SIG-M5 (cell line): ENCODE results near the gene RFNG.

Experiments used
- DNase-seq: peaks from one replicate; lab custom pipeline; 2025; lab: John Stamatoyannopoulos, UW

The RFNG gene

GRCh38 chr17:81999976-82000802 is 51.4 kb downstream of the RFNG start:
- DNase-seq = no peak

- no peak for DNase-seq
Measured at GRCh38 chr17:81999587-81999975, 52.0 kb downstream of the RFNG start.

GRCh38 chr17:81998691-81999438 is 52.7 kb downstream of the RFNG start:
- DNase-seq = no peak

GRCh38 chr17:81998212-81998611 is 53.4 kb downstream of the RFNG start:
- no peak for DNase-seq
